ENCODE results near the gene CPNE2.

Gene CPNE2

GRCh38 chr16:57159447-57159846 lies 67.1 kb downstream of the CPNE2 start:
- DNase-seq (ENCODE audit: low spot score): no peak
- in situ Hi-C loops (cut with MboI; ENCODE audit: low sequenced_read_pairs, unreplicated experiment): no loop called here
- no peak for TF ChIP-seq CTCF (IDR thresholded peaks at IDR 0.05; ENCODE audit: borderline replicate concordance, control extremely low read depth, extremely low read depth, insufficient read depth, missing control alignments)

- DNase-seq (ENCODE audit: low spot score): no peak
- in situ Hi-C loops (cut with MboI; ENCODE audit: low sequenced_read_pairs, unreplicated experiment): loop anchor here (10.0 kb wide), 1 partner anchor 69 kb away; the partner anchor contains the start of gene CPNE2
- no peak for TF ChIP-seq CTCF (IDR thresholded peaks at IDR 0.05; ENCODE audit: borderline replicate concordance, control extremely low read depth, extremely low read depth, insufficient read depth, missing control alignments)
Measured at GRCh38 chr16:57163842-57164241, 71.5 kb downstream of the CPNE2 start.

GRCh38 chr16:57165483-57165882 lies 73.1 kb downstream of the CPNE2 start:
- no peak for DNase-seq (ENCODE audit: low spot score)
- in situ Hi-C loops (cut with MboI; ENCODE audit: low sequenced_read_pairs, unreplicated experiment): loop anchor here (10.0 kb wide), 1 partner anchor 71 kb away; the partner anchor contains the start of gene CPNE2
- no peak for TF ChIP-seq CTCF (IDR thresholded peaks at IDR 0.05; ENCODE audit: borderline replicate concordance, control extremely low read depth, extremely low read depth, insufficient read depth, missing control alignments)

- no peak for TF ChIP-seq CTCF (IDR thresholded peaks at IDR 0.05; ENCODE audit: borderline replicate concordance, control extremely low read depth, extremely low read depth, insufficient read depth, missing control alignments)
- in situ Hi-C loops (cut with MboI; ENCODE audit: low sequenced_read_pairs, unreplicated experiment): loop anchor here (10.0 kb wide), 1 partner anchor 71 kb away; the partner anchor contains the start of gene CPNE2
- no peak for DNase-seq (ENCODE audit: low spot score)
Measured at GRCh38 chr16:57165938-57166337, 73.6 kb downstream of the CPNE2 start.

- in situ Hi-C loops (cut with MboI; ENCODE audit: low sequenced_read_pairs, unreplicated experiment): loop anchor here (10.0 kb wide), 1 partner anchor 72 kb away; the partner anchor contains the start of gene CPNE2
- DNase-seq (ENCODE audit: low spot score): no peak
- TF ChIP-seq CTCF (IDR thresholded peaks at IDR 0.05; ENCODE audit: borderline replicate concordance, control extremely low read depth, extremely low read depth, insufficient read depth, missing control alignments): no peak
Measured at GRCh38 chr16:57166451-57166850, 74.1 kb downstream of the CPNE2 start.

GRCh38 chr16:57166951-57167350 lies 74.6 kb downstream of the CPNE2 start:
- no peak for DNase-seq (ENCODE audit: low spot score)
- TF ChIP-seq CTCF (IDR thresholded peaks at IDR 0.05; ENCODE audit: borderline replicate concordance, control extremely low read depth, extremely low read depth, insufficient read depth, missing control alignments): no peak
- in situ Hi-C loops (cut with MboI; ENCODE audit: low sequenced_read_pairs, unreplicated experiment): loop anchor here (10.0 kb wide), 1 partner anchor 72 kb away; the partner anchor contains the start of gene CPNE2
